Activated effector memory CD4-positive, alpha-beta T cell treated with anti-CD3 and anti-CD28 coated beads, Interleukin-2, amount 50 U/mL, for 16 hours (primary cell): ENCODE data around the gene PLB1.

Source experiments
- DNase-seq: peaks from one replicate; pipeline ENCODE4 v3.0.0-alpha.2; 2020

PLB1 gene

DNA sequence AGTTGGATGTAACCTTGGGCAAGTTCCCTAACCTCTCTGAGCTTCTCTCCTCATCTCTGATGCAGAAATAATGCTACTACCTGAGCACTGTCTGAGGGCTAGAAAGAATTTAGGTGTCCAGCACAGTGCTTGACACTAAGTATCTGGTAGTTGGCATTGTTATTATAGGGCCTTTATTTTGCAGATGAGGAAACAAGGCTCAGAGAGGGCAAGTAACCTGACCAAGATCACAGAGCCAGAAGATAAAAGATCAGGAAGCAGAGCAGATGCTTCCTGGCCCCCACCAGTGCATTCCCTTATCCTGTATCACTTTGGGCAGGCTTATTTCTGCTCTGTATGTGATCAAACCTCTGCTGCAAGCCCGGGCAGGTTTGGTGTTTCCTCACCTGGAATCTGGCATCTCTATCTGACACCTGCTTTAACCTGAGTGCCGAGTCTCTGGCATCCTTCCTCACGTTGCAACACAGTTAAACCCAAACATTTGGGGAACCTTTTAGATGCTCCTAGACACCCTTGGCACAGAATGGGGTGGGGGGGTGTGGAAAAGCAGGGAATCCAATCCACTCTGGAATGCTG lies 69.9 kb downstream of the PLB1 start:
- DNase-seq, result no peak

DNA sequence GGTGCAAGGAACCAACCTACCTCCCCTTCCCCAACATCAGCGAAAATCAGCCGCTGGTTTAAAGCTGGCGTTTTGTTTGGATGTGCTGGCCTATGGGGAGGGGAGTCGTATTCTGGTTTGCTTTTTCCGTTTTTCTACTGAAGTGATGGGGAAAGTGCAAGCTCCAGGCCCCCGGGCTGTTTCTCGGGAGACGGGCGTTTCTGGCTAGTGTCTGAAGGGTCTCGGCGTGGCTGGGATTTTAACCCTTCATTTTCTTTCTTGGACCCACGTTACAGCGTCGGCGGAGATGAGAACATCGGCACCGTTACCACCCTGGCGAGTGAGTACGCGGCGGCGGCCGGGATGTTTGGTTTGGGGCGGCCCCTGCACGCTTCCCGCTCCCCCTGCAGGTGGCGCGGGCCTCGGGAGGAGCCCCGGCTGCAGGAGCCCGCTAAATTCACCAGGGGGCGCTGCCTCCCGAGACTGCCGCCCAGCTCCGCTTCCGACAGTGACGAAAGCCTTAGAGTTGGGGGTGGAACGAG lies 70.7 kb downstream of the PLB1 start:
- peak; percentile 96 for DNase-seq

DNA sequence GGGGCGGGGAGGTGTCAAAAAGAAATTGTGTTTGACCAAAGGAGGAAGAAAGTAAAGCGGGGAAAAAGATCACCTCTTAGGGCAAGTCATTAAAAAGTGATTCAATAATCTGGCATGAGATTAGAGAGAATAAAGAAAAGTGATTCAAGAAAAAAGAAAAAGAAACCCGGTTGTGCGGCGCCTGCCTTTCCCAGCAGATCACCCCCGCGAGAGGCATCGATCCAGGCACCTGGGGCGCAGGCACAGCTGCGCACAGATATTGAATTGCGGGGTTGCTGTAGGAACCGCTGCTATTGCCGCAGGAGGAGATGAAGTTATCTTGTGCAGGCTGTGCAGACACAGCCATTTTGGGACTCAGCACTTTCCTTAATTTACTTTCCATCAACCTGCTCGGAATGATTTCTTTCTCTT lies 71.2 kb downstream of the PLB1 start:
- DNase-seq, result peak; percentile 74

DNA sequence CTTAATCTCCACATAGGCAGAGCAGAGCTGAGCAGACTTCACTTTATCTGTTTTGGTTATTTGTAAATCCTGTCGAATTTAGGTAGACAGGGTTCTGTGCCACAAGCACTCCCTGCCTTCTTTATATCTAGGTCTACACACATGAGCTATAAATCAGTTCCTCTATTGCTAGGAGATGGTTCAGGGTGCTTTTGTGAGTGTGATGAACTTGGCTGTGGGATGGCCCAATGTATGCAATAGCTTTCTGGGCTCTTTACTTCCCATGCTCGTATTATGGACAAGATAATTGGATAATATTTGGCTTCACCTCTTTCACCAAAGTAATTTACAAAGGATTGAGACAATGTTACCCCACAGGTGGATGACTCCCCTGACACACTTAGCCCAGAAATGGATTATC lies 72.2 kb downstream of the PLB1 start:
- DNase-seq, result no peak

DNA sequence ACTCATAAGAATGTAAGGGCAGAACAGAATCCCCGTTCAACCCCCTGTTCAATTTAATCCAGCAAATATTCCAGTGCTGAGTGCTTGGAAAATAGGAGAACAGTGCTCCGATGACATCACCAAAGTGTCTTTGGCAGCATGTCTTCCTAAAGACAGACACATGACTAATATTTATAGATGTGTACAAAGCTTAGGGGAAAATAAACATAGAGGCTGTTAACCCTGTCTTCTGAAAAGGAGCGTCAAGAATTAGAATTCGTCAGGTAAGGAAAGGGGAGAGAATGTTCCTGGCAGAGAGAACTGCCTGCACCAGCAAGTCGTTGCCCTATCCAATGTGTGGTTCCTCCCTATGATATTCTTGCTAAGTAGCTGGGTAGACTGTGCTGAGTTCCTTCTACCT lies 72.7 kb downstream of the PLB1 start:
- no peak for DNase-seq

DNA sequence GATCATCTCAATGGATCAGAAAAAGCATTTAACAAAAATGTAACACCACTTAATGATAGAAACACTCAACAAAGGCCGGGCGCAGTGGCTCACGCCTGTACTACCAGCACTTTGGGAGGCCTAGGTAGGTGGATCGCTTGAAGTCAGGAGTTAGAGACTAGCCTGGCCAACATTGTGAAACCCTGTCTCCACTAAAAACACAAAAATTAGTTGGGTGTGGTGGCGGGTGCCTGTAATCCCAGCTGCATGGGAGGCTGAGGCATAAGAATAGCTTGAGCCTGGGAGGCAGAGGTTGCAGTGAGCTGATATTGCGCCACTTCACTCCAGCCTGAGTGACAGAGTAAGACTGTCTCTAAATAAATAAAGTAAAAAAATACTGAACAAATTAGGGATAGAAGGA lies 74.6 kb downstream of the PLB1 start:
- no peak for DNase-seq

DNA sequence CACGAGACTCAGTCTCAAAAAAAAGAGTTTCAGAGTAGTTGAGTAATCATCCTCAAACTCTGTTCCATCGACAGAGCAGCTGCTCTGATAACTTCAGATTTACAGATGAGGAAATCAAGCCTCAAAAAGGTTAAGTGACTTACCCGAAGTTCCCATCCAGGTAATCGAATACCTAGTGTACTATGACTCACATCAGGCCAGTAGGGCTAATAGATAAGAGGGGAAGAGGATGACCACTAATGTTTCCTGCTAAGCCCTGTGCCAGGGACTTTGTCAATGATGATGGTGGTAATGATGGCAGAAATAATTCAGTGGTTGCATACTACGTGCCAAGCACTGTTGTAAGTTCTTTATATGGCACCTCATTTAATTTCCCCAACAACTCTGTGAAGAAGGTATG lies 80.9 kb downstream of the PLB1 start:
- no peak for DNase-seq

DNA sequence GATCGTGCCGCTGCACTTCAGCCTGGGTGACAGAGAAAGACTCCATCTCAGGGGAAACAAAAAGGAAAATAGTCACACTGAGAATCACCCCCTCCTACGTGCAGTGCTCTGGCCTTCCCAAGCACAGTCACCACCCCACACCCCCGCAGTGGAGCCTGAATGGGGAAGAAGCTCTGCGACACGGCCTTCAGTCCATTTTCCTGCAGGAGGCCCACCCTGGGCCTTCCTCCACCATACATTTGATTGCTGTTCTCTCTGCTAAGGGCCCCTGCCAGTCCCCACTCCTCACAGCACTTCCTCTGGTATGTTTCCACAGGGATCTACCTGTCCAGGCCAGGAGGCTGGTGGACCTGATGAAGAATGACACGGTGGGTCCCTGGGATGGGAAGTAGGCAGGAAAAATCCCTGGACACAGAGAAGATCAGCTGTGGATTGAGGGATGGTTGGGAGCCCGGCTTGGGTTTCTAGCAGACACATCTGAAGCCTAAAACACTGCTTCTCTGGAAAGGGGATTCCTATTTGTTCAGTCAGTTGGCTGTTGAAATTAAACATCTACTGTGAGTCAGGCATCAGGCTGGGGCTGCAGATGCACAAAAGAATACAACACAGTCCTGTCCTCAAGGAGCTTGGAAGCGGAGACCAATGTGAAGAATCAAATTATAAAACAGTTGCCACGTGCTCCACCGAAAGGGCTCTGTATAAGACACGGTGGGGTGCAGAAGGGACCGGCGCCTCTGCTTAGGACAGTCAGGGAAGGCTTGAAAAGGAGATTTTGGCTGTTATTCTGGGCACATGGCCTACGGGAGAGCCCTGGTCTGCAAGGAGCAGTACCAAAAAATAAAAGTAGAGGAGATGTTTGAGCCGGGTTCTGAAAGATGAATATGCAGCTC lies 82.2 kb downstream of the PLB1 start:
- DNase-seq, result peak; percentile 55

DNA sequence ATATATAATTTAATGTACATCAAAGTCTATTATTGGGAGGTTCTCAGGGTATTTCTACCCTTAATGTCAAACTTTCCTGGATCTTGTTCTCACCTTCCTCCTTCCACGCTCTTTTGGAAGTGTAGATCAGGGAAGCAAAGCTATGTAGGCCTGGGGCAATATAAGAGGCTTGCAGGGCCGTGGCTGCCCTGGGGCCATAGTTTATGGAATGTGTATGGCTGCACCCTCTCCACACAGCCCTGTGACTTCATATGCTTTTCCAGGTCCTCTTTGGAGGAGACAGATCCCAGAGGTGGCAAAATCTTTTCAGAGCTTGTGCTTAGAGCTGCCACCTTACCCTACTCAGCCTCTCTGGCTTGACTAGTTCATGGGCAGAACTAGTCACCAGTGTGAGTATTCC lies 82.9 kb downstream of the PLB1 start:
- no peak for DNase-seq

DNA sequence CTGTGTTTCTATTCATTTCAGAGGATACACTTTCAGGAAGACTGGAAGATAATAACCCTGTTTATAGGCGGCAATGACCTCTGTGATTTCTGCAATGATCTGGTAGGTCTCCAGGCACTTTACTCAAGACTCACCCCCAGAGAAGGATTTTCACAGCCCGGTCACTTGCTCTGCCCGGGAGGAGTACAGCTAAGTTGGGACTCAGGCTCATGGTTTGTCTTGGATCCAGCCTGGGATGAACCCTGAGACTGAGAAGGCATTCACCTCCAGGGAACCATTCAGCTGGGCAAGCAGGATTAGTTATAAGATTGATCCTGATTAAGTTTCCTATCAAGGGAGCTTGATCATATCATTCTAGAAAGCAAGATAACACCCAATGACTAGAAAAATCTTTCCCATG lies 83.7 kb downstream of the PLB1 start:
- peak; percentile 16 for DNase-seq

DNA sequence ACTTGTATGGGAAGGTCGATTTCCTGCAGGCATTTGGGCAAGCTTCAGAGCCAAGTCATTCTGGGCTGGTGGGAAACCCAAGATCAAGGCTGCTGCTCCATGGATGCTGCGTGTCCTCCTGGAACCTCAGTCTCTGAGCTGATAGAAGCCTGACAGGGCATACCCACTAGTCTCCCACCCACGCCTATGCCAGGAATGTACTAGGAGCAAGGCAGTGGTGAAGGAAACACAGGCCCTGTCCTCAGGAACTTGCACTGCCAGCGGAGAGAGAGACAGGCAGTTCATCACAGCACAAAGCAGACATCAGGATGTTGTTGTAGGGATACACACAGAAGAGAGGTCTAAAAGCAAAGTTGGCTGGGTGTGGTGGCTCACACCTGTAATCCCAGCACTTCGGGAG lies 84.2 kb downstream of the PLB1 start:
- peak; percentile 41 for DNase-seq

DNA sequence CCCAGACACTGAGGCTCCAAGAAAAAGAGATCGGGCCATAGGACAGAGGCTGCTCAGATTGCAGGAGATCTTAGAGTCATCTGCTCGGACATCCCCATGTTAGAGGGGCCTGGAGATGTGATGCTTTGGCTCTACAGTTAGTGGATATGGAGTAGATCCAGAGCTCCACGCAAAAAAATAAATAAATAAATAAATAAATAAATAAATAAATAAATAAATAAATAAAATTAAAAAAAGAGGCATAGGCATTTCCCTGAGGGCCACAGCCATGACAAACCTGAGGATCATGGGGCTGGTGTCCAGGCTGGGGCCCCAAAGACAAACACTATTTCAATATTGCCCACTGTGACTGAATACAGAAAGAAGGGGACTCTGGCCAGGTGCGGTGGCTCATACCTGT lies 85.5 kb downstream of the PLB1 start:
- DNase-seq, result no peak

DNA sequence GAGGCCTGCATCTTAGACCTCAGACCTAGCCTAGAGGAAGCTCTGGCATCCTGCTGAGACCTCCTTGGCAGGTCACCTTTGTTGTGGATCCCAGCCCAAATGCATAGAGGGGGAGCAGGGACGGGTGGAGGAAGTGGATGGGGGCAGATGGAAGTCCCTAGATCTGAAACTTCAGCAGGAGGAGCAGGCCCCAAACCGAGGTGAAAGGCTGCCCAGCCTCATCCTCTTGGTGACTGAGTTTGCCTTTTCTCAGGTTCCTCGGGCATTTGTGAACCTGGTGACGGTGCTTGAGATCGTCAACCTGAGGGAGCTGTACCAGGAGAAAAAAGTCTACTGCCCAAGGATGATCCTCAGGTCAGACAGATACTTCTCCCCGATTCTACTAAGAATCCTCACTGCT lies 86.3 kb downstream of the PLB1 start:
- DNase-seq, result peak; percentile 44

DNA sequence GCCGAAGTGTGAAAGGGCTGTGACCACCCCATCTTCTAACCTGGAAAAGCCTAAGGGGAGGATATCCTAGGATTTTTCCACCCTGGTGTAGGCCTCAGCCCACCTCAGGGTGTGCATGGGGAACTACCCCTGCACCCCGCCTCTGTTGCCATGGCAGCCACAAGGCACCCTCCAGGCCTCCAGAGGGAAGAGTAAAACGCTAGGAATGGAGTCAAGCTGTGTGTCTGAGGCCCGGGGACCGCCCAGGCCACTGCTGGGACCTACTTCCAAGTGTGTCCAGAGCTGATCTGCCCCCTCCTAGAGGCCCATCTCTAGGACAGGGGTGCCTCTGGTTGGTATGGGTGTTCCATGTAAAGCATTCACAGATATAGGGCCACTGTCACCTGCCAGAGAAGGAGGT lies 86.7 kb downstream of the PLB1 start:
- DNase-seq, result peak; percentile 56

DNA sequence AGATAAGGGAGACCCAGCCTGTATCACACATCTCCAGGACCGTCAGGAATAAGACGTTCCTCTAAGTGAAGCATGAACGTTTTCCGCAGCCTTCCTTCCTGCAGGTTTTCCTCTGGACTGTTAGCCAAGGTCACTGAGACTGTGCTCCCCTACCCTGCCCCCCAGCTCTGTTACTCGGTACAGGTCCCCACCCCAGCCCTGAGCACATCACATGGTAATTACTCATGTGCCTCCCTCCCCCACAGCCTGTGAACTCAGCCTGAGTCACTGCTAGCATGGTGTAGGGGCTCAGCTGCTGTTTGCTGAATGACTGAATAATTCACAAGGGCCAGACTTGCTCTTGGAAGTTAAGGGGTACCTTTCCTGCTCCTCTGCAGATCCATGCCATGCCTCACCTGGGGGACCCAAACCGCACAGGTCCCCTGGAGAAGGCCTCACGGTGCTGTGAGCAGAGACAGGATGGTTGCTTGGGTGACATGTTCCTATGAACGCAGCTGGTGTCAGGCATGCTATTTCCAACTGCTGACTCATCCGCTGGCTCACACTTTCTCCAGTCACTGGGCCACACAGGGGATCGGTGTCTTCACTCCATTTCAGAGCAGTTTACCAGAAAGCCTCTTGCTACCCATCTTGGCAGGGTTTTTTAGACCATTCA lies 88.2 kb downstream of the PLB1 start:
- DNase-seq, result peak; percentile 89

DNA sequence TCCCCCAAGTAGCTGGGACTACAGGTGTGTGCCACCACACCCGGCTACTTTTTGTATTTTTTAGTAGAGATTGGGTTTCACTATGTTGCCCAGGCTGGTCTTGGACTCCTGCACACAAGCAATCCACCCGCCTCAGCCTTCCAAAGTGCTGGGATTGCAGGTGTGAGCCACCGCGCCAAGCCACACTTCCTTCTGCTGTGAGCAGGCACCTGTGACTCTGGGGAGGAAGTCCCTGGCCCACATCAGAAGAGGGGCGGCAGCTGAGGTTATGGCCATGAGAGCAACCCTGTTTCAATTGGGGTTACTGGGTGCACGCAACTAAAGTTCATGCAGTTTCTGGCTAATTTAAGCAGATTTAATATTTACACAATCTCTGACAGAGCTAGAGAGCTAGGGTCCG lies 91.0 kb downstream of the PLB1 start:
- peak; percentile 84 for DNase-seq

DNA sequence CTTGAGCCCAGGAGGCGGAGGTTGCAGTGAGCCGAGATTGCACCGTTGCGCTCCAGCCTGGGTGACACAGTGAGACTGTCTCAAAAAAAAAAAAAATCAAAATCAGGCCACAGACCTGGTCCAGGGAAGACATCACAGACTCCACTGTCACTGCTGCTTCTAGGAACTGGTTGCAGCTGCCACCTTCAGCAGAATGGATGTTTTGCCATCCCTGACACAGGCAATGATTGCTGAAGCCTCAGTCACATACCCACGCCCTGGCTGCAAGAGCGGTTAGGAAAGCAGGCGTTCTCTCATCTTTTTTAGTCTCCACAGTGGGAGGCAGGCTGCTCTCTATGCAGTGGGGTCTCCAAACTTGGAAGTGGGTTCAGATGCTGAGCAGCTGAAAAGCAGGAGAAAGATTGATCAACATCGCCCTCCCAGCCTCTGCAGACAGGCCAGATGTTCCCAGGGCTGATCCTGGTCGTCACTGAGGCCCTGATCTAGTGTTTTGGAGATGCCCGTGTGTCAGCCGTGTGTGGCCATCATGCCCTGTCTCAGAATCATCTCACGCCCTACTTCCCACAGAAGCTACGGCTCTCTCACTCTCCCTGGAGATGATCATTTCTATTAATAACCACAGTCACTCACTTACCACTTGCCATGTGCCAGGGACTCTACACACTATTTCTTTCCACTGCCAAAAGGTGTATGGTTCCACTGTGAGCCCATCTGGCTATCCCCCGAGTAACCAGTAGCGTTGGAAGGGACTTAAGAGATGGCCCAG lies 91.8 kb downstream of the PLB1 start:
- DNase-seq, result peak; percentile 58

DNA sequence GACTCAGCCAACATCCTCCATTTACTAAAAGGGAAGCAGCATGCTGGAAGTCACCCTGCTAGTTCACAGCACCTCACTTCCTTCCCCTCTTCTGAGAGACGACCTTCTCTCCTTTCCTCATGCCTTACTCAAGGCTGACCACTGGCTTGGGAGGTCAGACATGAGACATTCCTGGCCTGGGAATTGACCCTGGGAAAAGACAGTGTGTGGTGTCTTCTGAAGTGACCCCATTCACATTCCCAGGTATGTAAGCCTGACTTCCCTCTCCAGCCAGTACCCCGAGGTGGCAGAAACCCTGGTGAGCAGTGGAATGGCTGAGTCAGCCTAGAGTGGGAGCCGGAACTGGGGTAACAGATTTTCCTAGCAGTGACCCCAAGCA lies 92.4 kb downstream of the PLB1 start:
- peak; percentile 63 for DNase-seq

DNA sequence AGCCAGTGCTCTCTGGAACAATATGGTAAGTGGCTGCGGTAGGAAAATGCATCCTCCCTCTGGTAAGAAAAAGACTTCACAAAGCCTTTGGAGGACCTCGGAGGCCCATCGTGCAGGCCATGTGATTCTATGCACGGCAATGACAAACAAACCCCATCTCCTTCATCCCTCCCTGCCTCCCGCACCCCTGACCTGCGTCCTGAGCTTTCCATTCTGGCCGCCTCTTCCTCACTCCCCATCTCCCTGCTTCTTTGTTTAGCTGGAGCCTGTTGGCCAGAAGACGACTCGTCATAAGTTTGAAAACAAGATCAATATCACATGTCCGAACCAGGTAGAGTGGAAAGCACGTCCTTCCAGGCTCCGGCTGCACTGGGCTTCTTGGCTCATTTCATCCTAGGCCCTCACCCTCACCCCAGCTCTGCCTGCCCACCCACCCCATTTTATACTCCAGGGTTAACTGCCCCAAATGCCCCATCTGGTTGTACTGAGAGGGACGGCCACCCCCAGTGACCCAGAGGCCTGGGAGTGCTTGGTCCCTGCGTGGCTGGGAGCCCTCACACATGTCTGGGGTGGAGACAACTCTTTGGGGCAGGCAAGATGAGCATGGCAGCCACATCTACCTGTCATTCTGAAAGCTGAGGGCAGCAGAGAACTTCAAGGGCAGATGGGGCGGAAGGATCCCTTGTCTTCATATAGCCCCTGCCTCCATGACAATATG lies 94.0 kb downstream of the PLB1 start:
- DNase-seq, result peak; percentile 51

DNA sequence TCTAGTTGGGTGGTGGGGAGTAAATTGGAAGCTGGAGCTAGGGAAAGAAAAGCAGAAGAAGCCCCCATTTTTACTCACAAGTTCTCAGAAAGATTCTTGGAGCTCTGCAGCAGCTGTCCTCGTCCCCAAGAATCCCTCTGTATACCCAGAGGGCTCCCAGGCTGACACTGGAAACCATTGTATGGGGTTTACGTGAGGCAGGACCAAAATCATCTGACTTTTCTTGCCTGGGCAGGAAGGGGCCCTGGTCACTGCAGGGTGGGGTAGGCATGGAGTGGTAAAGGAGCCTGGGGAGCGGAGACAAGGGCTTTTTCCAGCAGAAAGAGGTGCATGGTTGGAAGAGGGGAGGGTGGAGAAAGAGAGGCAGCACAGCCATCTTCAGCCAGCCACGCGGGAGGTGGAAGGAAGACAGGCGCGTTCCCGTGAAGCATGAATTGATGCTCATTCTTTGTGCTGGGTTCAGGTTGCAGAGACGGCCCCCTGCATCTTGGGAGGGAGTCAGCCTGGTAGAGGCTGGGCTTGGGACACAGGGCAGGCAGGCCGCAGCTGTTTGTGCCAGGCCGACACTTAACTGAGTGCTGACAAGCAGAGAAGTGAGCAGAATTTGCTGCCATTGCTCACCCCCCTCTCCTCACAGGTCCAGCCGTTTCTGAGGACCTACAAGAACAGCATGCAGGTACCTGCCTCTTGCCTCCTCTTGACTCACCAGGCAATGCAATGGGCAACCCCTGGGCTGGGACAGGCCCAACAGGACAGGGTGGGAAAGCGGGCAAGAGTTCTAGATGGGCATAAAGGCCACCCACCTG lies 94.8 kb downstream of the PLB1 start:
- peak; percentile 36 for DNase-seq

DNA sequence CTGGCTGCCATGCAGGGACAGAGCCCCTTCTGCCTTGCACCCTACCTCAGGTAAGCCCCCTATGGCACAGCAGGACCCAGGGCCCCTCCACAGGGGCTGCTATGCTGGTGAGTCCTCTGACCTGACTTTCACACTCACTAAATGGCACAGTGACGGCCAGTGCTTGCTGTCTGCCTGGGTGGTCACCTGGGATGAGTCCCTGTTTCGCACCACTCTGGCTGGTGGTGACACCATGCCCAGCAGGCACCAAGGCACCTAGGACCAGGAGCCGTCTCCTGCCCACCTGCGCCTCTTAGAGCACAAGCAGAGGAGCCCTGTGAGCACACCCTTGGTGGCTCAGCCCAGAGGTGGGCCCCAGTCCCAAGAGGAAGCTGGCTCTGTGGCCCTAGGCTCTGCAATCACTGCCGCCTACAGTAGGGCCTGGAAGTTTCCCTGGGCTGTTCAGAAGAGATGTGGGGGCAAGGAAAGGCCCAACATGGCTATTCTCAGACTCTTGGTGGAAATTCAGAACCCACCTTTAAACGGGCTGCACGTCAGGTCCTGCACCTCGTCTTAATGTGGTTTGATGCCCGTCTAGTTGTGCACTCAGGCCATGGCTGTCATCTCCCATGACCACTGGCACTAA lies 96.0 kb downstream of the PLB1 start:
- peak; percentile 41 for DNase-seq
